ENCODE data around the gene BTBD8. TPM values are rescaled to one million over a fixed set of nuclear protein-coding genes. Genes with fewer than 3 reads are reported as not detected.

BTBD8 gene
- polyA plus RNA-seq (2011; rRNA removed) (3.1 and 5.0 TPM in 2 replicates), polyA minus RNA-seq (2011; rRNA and poly(A)+ RNA removed) (2.2 and 6.3 TPM in 2 replicates)

DNA sequence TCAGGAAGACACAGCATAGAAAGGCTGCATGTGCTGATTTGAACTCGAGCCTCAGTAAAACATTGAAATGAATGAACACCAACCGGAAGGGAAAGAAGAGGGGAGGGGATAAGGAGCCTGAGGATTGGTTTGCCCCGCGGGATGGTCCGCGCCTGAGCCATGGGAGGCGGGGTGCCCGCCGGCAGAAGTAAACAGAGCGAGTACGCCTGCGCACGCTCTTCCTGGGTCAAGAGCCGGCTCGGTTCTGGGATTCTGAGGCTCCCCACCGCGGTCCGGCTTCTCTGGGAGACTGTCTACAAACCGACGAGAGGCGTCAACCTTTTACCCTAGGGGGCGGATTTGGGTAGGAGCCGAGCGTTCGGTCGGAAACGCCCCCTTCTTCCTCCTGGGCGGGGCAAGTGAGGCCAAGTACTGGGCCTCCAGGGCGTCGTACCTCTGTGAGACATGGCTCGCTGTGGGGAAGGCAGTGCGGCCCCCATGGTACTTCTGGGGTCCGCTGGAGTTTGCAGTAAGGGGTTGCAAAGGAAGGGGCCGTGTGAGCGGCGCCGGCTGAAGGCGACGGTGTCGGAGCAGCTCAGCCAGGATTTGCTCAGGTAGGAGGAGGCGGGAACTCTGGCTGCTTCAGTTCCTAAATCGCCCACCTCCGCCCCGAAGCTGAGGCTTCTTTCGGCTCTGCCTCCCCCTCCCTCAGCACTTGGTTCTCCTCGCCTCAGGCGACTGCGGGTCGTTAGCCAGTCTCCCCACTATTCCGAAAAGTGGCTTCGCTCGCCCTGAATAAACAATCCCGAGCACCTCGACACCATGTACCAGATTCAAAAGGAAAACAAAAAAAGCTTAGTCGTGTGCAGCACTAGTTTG, at the start of gene BTBD8:
TSS of gene BTBD8 (plus strand) at position 218 of the 858 bp plus-strand sequence. CDS start at position 445, 227 bp downstream.
- peak; percentile 61 for DNase-seq (ENCODE audit: low read depth, low spot score)
- TF ChIP-seq, protein P1, sequence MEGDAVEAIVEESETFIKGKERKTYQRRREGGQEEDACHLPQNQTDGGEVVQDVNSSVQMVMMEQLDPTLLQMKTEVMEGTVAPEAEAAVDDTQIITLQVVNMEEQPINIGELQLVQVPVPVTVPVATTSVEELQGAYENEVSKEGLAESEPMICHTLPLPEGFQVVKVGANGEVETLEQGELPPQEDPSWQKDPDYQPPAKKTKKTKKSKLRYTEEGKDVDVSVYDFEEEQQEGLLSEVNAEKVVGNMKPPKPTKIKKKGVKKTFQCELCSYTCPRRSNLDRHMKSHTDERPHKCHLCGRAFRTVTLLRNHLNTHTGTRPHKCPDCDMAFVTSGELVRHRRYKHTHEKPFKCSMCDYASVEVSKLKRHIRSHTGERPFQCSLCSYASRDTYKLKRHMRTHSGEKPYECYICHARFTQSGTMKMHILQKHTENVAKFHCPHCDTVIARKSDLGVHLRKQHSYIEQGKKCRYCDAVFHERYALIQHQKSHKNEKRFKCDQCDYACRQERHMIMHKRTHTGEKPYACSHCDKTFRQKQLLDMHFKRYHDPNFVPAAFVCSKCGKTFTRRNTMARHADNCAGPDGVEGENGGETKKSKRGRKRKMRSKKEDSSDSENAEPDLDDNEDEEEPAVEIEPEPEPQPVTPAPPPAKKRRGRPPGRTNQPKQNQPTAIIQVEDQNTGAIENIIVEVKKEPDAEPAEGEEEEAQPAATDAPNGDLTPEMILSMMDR (IDR thresholded peaks at IDR 0.05; ENCODE audit: low read depth, low read length) = no peak
- H3K9me3 ChIP-seq (ENCODE audit: control insufficient read depth, insufficient read depth, low read length) = peaks cover 3% of the 10 kb centered on the region
- peak within 1 kb of the TSS; percentile 80 for H3K4me3 ChIP-seq (ENCODE audit: low read depth, low read length)
- POLR2A ChIA-PET = no interaction called here
- CTCF ChIA-PET = interaction anchor here (1.0 to 2.8 kb wide), 4 partner anchors 10 to 915 kb away, joined by 3 to 18 read pairs (median 7); no protein-coding TSS in a partner anchor
- peak within 1 kb of the TSS; percentile 2 for H3K27ac ChIP-seq (ENCODE audit: low read depth, low read length)
- H3K27me3 ChIP-seq (ENCODE audit: control insufficient read depth, insufficient read depth, low read length) = no peaks in the 10 kb centered on the region

DNA sequence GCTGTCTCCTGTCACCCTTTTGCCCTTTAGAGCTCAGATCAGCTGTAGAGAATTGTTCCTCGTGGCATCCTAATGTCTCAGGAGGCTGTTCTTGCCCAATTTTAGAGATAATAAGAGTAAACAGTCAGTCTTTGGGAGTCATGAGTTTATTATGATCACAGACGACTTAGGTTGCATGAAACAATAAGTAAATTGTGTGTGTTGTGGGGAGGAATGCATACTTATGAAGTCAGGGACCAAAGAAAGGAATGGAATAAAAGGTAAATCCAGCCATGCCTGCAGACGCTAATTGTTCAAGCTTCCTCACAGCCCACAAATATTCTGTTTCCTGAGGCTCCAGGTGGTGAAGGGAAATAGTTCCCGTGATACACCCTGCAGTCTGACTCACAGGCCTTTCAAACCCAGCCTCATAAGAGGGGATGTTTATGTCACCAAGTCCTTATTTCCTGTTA, 49.5 kb upstream of the BTBD8 start:
- POLR2A ChIA-PET = interaction anchor here (0.6 to 0.7 kb wide), 2 partner anchors 130 to 1109 kb away, joined by 7 read pairs; no protein-coding TSS in a partner anchor
- H3K4me3 ChIP-seq (ENCODE audit: low read depth, low read length) = peak overlapping the region; percentile 65
- TF ChIP-seq, protein P1 (IDR thresholded peaks at IDR 0.05; ENCODE audit: low read depth, low read length) = no peak
- no peaks in the 10 kb centered on the region for H3K27me3 ChIP-seq (ENCODE audit: control insufficient read depth, insufficient read depth, low read length)
- CTCF ChIA-PET = interaction anchor here (0.5 to 2.3 kb wide), 5 partner anchors 25 to 518 kb away, joined by 3 to 11 read pairs (median 7); no protein-coding TSS in a partner anchor
- peaks cover 8% of the 10 kb centered on the region; the same call in 1 of the 2 replicates for H3K9me3 ChIP-seq (ENCODE audit: control insufficient read depth, insufficient read depth, low read length)
- H3K27ac ChIP-seq (ENCODE audit: low read depth, low read length) = peak overlapping the region; percentile 39
- DNase-seq (ENCODE audit: low read depth, low spot score) = no peak

DNA sequence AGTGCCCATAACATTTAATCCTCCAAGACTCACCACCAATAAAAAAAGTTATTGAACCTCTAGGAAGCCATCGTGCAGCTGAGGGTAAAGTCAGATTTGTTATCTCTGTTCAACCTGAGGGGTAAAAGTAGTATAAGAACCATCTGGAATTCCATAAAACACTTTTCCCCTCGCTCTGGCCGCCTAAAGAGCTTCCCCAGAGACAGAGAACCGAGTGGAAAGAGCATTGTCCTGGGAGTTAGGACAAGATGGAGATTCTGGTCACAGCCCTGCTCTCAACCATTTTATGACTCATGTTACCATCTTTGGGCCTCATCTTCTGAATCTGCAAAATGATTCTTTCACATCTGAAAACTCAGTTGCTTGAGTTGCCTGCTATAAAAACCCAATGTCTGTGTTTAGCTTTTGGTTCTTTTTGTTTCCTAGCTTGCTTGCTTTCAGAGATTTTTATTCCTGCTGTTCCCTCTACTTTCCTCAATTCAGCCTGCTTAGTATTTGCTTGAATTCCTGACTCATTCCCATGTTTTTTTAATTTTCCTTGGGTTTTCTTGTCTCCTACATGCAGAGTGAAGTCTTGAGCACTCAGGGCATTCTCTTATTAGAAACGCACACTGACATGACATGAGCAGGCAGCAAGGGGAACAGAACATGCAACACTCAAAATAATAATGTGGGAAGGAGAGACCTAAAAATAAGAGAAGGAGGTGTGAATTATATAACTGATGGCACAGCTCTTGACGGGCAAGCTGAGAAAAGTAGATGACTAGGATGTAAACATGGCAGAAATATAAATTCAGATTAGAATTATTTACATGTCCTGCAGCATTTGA, 48.6 kb upstream of the BTBD8 start:
- no peaks in the 10 kb centered on the region for H3K27me3 ChIP-seq (ENCODE audit: control insufficient read depth, insufficient read depth, low read length)
- peaks cover 2% of the 10 kb centered on the region; the same call in 1 of the 2 replicates for H3K9me3 ChIP-seq (ENCODE audit: control insufficient read depth, insufficient read depth, low read length)
- CTCF ChIA-PET = interaction anchor here (0.6 to 2.3 kb wide), 5 partner anchors 10 to 519 kb away, joined by 3 to 11 read pairs (median 3); no protein-coding TSS in a partner anchor
- DNase-seq (ENCODE audit: low read depth, low spot score) = no peak
- POLR2A ChIA-PET = interaction anchor here (0.6 kb wide), 1 partner anchor 65 kb away, joined by 3 read pairs; no protein-coding TSS in a partner anchor
- no peak overlapping the region for H3K4me3 ChIP-seq (ENCODE audit: low read depth, low read length)
- no peak overlapping the region for H3K27ac ChIP-seq (ENCODE audit: low read depth, low read length)
- TF ChIP-seq, protein P1 (IDR thresholded peaks at IDR 0.05; ENCODE audit: low read depth, low read length) = no peak

DNA sequence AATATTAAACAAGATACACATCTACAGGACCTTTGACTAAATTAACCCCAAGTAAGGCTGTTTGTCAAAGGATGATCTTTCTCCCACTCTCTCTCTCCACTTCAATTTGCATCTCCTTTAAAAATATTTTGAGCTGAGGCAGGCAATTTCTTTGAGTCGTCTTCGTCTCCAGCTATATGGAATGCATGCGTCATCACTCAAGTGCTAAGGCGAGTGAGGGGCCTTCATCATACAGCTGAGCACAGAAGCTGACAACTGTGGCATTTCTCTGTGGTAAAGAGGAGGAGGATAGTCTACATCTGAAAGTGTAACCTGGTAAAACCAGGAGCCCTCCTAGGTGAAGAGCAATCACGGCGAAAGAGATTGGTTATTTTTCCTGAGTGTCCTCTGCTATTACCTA, 42.7 kb upstream of the BTBD8 start:
- CTCF ChIA-PET = interaction anchor here (2.5 kb wide), 1 partner anchor 254 kb away, joined by 12 read pairs; no protein-coding TSS in a partner anchor
- POLR2A ChIA-PET = interaction anchor here (0.9 kb wide), 1 partner anchor 174 kb away, joined by 8 read pairs; no protein-coding TSS in a partner anchor
- DNase-seq (ENCODE audit: low read depth, low spot score) = peak; percentile 26
- no peak overlapping the region for H3K27ac ChIP-seq (ENCODE audit: low read depth, low read length)
- H3K4me3 ChIP-seq (ENCODE audit: low read depth, low read length) = no peak overlapping the region
- H3K9me3 ChIP-seq (ENCODE audit: control insufficient read depth, insufficient read depth, low read length) = no peaks in the 10 kb centered on the region
- TF ChIP-seq, protein P1 (IDR thresholded peaks at IDR 0.05; ENCODE audit: low read depth, low read length) = no peak
- H3K27me3 ChIP-seq (ENCODE audit: control insufficient read depth, insufficient read depth, low read length) = no peaks in the 10 kb centered on the region

All from AG04450 (cell line).